Measurements from ENCODE around the gene S100Z. TPM values are rescaled to one million over a fixed set of nuclear protein-coding genes. Genes with fewer than 3 reads are reported as not detected.
A peak's percentile ranks its signal among the peaks of the same experiment; 100 is the strongest.
"Not testable (repeated sequence)": the region's sequence is repeated elsewhere in the genome, so short reads cannot be mapped to it uniquely, and the experiment has no call there.

S100Z gene
- polyA plus RNA-seq, 3 donors: 0.14 to 0.17 TPM; not detected in 1

- DNase-seq: not testable (repeated sequence)
These were observed 27.6 kb upstream of the S100Z start for GRCh38 chr5:76822105-76822731.

GRCh38 chr5:76826416-76826815 is 23.4 kb upstream of the S100Z start:
- not testable (repeated sequence) for DNase-seq

GRCh38 chr5:76831110-76831452 is 18.7 kb upstream of the S100Z start:
- no peak for DNase-seq

- no peak for DNase-seq
These were observed 13.6 kb upstream of the S100Z start for GRCh38 chr5:76836181-76836580.

GRCh38 chr5:76836585-76836984 is 13.2 kb upstream of the S100Z start:
- no peak for DNase-seq

GRCh38 chr5:76838481-76839261 is 11.1 kb upstream of the S100Z start:
- DNase-seq: peak; percentile 43

- DNase-seq: no peak
These were observed 8.5 kb upstream of the S100Z start for GRCh38 chr5:76841361-76841760.

- DNase-seq: no peak
These were observed 3.9 kb upstream of the S100Z start for GRCh38 chr5:76845890-76846289.

- no peak for DNase-seq
These were observed 830 bp downstream of the S100Z start for GRCh38 chr5:76850543-76851145.

- DNase-seq: no peak
These were observed 2.0 kb downstream of the S100Z start for GRCh38 chr5:76851728-76852369.

GRCh38 chr5:76852772-76853171 is 3.0 kb downstream of the S100Z start:
- no peak for DNase-seq

GRCh38 chr5:76853741-76854140 is 3.9 kb downstream of the S100Z start:
- not testable (repeated sequence) for DNase-seq

- DNase-seq: no peak
These were observed 4.8 kb downstream of the S100Z start for GRCh38 chr5:76854644-76855043.

- DNase-seq: not testable (repeated sequence)
These were observed 5.7 kb downstream of the S100Z start for GRCh38 chr5:76855501-76855900.

GRCh38 chr5:76855961-76856360 is 6.1 kb downstream of the S100Z start:
- no peak for DNase-seq

- DNase-seq: not testable (repeated sequence)
These were observed 7.0 kb downstream of the S100Z start for GRCh38 chr5:76856800-76857199.

- DNase-seq: no peak
These were observed 9.9 kb downstream of the S100Z start for GRCh38 chr5:76859591-76860247.

GRCh38 chr5:76861612-76862011 is 11.8 kb downstream of the S100Z start:
- DNase-seq: peak; percentile 33

GRCh38 chr5:76863001-76863400 is 13.2 kb downstream of the S100Z start:
- DNase-seq: no peak

- DNase-seq: no peak
These were observed 16.7 kb downstream of the S100Z start for GRCh38 chr5:76866503-76866902.

GRCh38 chr5:76867038-76867437 is 17.2 kb downstream of the S100Z start:
- no peak for DNase-seq

Measured in renal pelvis (tissue), 4 donors.